Activated CD4-positive, alpha-beta T cell treated with anti-CD3 and anti-CD28 coated beads for 24 hours (primary cell): ENCODE data around the gene CTU1.

ENCODE experiments used
- DNase-seq, 2 donors: peaks; one replicate each; pipeline ENCODE4 v3.0.0-alpha.2; 2020; ENCODE audit warnings: low read depth in 2 of 2

CTU1 gene

DNA sequence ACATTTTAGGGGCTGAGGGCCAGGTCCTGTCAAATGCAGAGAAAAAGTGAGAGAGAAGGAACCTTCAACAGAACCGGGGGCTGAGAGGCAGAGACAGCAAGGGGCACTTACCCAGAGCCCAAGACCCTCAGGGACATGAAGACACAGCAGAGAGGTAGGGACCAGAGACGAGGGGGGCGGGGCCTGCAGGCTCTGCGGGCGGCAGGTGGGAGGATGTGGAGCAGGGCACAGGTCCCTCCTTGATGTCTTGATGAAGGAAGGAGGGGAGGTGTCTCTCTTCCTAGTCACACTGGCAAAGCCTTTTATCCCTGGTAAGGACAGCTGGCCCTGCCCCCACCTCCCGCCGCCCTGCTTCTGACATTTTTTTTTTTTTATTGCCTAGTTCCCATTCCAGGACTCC is 25.6 kb downstream of the CTU1 start, which contains the start of gene KLK14:
TSS of gene KLK14 (minus strand) at position 277 of the 400 bp plus-strand sequence. CDS start at position 4, 273 bp downstream.
- DNase-seq = no peak

DNA sequence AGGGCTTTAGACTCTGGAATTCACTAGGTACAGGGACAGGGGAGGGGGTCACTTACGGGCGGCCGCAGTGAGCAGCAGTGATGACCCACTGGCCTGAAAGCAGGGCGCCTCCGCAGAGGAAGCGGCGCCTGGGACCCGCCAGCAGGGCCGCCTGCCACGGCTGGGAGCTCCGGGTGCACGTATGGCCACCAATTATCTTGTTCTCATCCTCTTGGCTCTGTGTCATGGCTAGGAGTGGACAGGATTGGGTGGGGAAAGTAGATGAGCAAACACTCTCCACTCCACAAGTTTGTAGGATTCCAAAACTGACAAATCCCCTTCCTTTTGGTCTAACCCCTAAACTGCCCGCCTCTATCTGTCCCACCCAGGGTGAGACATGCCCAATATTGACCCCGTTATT is 26.7 kb downstream of the CTU1 start:
- no peak for DNase-seq

DNA sequence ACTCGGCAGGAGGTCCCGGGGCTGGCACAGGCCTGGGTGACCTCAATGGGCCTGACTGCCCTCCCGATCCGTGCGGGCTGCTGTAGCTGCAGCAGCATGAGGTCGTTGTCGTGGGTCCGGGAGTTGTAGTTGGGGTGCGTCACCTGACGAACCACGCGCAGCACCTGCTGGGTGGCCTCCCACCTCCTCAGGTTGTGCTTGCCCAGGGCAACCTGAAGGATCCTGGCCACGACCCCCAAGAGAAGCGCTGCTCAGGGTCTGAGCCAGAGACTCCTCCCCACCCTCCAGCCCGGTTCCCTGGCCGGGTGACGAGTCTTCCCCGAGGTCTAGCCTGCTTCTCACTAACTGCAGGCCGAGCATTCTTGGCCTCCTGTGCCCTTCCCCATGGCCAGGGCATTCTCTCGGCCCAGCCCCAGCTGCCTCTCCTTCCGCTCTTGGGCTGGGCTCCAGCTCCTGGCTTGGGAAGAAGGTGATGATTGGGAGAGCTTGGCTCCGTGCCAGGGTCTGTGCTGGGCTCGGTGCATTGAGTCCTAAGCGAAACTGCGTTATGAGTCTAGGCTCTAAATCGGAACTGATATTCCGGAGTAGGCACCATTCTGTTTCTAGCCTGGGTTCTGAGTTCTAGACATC is 28.6 kb downstream of the CTU1 start:
- no peak for DNase-seq

DNA sequence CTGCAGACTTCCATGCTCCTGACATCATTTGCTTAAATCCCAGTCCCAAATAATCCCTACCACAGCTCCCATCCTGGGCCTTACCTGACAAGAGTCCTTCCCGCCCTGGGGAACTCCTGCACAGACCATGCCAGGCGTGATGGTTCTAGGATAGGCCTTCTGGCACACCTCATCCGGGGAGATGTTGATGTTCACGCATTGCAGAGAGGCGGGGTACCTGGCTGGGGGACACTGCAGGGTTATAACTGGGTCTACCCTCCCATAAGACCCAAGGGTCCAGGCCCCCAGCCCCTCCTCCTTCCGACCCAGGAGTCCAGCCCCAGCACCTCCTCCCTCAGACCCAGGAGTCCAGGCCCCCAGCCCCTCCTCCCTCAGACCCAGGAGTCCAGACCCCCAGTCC is 29.5 kb downstream of the CTU1 start:
- no peak for DNase-seq

DNA sequence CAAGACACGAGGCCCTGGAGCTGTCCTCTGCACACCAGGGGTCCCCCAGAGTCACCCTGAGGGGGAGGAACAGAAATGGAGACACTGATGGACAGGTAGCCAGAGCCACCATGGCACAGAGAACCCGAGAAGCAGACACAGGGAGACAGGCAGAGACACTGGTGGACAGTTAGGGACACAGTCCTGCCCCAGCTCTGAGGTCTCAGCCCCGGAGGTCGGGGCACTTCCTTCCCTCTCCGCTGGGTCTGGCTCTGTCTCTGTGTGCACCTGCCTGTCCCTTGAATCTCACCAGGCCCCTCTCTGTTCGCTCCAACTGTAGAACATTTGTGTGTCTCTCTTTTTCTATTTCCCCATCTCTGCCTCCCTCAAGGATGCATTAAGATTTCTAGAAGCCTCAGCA is 30.1 kb downstream of the CTU1 start:
- no peak for DNase-seq

DNA sequence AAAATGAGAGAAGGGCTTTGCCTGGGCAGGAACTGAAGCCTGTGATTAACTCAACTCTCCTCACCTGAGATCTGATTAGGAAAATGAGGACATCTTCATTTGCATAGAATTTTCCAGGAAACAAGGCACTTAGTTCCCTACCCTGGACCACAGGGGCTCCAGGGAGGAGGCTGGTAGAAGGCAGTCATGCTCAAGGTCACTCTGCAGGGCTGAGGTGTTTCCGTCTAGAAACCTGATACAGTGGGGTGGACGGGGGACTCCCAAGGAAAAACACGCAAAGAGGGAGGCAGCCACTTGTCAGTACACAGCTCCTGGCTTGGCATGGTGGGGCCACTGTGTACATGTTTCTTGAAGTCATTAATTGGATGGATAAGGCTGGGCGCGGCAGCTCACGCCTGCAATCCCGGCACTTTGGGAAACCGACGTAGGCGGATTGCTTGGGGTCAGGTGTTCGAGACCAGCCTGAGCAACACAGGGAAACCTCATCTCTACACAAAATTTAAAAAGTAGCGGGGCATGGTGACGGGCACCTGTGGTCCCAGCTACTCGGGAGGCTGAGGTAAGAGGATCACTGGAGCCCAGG is 31.5 kb downstream of the CTU1 start:
- no peak for DNase-seq

DNA sequence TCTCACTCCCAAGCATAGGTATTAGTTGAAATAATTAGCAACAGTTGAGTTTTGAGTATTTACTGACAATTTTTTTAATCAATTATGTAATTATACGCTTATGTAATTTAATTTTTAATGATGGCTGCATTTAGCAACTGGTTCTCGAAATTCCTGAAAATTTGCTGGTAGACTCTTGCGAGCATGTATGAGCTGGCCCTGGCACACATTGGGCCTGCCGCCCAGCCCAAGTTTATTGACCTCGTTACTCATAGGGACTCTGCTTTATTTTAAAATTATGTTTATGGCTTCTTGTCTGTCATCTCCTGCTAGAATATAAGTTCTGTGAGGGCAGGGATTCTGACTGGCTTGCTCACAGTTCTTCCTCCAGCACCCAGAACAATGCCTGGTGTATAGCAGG is 32.2 kb downstream of the CTU1 start:
- no peak for DNase-seq

DNA sequence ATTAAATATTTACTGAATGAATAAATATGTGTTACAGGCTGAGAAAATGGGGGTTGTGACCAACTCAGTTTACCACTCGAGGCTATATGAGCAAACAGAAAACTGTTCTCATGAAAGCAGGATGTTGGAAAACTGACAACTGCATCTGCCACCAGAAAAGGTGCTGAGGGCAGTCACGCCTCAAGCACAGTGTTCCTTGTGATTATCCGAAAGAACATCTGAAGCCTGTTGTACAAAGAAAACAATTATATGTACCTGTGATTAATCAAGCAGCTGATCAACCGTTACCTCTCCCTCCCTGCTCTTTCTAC is 37.2 kb downstream of the CTU1 start:
- no peak for DNase-seq

DNA sequence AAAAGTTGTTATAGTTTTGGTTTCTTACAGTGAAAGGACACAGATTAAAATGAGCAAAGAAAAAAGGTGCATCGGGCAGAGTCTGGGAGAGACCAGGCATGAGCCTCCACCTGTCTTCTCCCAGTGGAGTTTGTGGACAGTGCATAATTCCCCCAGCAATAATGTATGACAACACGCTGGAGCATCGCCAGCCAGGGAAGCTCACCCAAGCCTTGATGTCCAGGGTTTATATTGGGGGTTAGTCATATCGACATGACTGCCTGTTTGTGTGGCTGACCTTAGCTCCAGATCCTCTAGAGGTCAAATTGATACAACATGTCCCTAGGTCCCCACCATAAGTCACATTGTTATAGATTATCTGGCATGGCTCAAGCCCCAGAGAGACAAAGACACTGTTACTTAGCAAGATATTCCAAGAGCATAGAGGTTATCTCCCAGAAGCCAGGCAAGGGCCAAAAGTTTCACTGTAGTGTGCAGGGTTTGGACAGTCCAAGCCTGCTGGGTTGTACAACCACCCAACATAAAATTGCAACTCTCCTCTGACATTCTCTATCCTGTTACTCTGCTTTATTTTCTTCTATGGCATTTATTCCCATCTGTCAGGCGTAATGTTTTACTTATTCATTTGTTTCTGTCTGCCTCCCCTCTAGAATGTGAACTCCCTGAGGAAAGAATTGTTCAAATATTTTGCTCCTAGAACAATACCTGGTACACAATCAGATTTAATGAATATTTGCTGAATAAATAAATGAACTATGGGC is 37.7 kb downstream of the CTU1 start:
- no peak for DNase-seq

DNA sequence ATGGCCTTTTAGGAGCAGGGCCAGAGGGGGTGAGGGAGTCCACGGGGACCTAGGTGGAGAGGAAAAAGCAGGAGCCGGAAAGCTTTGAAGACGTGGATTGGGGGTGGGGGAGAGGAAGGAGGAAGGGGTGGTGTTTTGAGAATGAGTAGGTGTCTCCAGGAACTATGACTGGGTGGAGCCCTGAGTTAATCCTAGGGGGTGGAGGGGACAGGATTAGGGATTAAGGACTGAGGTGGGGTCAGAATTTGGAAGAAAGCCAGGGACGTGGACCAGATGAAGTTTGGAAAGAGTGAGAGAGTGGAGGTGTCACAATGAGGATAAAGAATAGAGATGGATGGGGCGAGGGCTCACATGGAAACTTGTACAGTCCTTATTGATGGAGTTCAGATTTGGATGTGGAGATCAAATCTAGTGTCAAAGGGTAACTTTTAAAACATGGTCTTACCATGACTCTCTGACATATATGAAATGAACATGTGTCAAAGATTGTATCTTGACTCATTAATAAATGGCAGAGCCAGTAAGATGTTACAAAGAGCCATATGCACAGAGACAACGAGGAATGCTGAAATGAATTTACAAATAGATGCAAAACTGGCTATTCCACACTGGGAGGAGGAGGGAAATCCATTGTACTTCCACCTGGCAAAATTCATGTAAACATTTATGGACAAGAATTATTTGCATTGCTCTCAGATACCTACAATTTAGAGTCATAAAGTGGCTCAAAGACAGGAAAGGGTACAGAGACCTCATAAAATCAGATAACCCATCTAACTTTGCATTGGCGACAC is 41.6 kb downstream of the CTU1 start:
- DNase-seq = no peak

DNA sequence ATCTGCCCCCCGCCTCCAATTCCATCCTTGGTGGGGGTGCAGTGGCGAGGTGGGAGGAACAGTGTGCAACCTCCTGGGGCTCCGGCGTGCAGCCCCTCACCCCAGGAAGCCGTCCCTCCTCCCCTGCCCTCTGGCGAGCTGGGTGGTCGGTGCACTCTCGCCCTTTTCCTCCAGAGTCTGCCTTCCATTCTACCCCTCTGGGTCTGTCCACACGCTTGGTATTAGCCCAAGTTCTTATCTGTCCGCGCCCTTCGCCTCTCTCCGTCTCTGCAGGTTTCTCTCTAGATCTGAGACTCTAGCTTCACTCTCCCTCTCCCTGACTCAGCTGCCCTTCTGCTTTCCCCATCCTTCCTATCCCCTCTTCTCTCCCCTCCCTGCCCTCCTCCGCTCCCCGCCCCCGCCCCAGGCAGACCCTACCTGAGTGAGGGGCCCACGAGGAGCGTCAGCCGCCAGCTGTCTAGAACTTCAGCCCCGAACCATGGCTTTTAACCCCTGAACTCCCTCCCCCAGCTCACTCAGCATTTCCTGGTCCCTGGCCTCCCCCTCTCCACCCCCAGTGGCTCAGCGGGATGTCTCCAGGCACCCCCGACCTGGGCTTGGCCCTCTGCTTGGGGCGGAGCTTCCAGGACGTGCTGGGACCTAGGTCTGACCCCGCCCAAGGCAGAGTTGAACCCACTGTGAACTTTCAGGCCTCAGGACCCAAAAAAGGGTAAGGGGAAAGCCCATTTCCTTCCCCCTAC is 42.8 kb downstream of the CTU1 start:
- DNase-seq = no peak

DNA sequence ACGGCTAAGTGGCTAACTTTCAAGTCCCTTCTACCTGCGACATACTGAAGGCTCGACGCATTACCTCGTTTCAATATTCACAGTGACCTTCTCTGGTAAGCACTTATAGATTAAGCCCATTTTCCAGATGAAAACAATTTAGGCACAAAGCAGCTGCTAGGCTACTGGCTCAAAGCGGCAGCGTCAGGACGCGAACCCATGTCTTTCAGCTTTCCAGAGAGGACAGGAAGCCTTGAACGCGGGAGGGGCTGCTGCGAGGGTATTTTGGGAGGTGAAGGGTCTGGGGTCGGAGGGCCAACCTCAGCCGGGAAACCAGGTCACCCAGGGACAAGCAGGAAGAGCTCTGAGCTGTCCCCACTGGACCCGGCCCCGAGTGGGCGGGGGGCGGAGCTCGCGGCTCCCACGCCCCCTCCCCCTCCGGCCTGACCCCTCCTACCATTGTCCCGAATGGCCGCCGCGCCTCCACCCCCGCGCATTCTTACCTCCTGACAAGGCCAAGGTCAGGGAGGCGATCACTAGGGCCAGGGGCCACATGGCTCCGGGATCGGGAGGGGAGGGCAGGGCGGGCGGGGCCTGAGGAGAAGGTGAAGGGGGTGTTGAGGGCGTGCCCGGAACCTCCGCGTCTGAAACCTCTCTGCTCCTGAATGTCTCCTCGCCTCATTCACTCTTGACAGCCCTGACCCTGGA is 43.5 kb downstream of the CTU1 start, which contains the start of gene KLK13:
TSS of gene KLK13 (minus strand) at position 559 of the 687 bp plus-strand sequence. CDS start at position 534, 25 bp downstream.
- no peak for DNase-seq

DNA sequence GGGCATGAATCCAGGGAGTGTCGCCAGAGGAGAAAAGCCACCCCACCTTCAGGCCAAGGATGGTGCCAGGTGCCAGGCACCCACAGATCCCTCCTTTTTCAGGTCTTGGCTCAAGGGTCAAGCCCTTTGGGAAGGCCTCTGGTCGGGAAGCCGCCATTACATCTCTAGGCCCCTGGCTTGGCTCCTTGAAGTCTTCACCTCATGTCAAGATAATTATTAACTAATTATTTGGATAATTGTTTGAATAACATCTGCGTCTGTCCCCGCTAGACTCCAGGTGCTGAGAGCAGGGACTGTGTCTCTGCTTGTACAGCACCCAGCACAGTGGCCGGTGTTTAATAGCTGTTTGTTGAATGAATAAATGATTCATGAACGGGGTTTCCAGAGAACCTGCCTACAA is 44.5 kb downstream of the CTU1 start:
- DNase-seq = no peak

DNA sequence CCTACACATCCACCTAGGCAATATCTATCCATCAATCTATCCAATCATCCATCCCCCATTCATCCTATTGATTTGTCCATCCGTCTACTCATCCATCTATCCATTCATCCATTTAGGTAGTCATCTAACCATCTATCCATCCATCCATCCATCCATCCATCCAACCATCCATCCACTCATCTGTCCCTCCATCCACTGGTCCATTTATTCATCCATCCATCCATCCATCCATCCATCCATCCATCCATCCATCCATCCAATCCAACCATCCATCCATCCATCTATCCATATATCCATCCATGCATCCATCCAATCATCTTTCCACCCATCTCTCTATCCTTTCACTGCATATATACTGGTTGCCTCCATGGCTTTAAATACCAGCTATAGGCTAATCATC is 47.2 kb downstream of the CTU1 start:
- DNase-seq = no peak

DNA sequence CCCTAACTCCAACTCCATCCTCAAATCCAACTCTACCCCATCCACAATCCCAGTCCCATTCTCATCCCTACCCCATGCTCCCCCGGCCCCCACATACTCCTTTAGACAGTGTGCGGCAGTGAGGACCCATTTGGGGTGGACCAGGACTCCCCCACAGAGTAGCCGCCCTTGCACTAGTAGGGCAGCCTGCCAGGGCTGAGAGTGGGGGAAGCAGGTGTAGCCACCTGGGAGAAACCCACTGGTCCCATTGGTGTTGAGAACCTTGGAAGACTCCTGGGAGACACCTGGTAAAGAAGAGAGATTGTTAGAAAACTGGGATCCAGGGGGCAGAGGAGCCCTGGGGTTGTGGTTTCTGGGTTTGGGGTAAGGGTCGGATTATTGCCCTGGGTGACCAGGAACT is 47.9 kb downstream of the CTU1 start:
- DNase-seq = no peak

DNA sequence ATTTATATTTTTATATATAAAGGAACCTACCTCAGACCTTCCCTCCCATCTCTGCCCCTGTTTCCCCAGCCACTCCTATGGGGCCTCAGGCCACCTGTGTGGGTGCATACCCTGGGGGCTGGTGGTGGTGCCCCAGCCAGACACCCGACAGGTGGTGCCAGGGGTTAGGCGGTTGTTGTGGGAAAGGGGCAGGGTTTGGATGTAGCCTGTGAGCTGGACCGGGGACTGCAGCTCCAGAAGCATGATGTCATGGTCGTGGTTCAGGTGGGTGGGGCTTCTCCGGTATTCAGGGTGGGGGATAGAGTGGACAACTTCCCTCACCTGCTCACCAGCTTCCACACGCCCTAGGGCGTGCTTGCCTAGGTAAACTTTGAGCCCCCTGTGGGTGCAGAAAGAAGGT is 48.5 kb downstream of the CTU1 start:
- no peak for DNase-seq

DNA sequence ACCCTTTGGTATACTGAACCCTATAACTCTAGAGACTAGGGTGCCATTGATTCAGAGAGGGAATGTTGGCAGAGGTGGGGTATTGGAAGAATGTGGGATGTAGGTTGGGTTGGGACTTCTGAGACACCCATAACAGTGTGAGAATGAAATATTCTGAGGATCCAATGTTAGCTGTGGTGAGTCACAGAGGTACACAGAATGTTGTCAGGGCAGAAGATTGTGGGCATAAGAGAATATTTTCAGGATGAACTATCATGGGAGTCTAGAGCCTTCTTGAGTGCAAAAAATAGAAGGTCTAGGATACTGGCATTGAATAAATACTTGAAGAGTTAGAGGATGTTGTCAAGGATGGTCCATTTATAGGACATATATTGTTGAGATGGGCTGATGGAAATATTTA is 52.3 kb downstream of the CTU1 start:
- DNase-seq = no peak
